ENCODE data around the gene DEFB119. TPM values are rescaled to one million over a fixed set of nuclear protein-coding genes. Genes with fewer than 3 reads are reported as not detected.

DEFB119 gene
- total RNA-seq, 1 donor from 2014 or later, result not detected

DNA sequence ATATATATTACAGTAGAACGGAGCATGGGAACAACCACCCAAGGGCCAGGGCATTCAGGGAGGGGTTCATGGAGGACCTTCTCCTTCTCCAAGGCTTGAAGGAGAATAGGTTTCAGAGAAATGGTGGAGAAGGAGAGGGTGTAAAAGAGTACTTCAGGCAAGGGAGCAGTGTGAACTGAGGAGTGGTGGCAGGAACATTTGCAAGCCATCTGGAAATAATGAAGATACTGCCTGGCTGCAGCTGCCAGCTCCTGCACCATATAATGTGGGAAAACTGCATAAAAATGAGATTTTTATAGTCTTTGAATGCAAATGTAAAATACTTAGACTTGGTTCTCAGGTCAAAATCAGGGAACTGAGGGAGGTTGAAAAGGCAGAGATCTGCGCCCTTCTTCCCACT, 25.3 kb upstream of the DEFB119 start:
- intact Hi-C loops (cut with DNase I), result no loop called here

DNA sequence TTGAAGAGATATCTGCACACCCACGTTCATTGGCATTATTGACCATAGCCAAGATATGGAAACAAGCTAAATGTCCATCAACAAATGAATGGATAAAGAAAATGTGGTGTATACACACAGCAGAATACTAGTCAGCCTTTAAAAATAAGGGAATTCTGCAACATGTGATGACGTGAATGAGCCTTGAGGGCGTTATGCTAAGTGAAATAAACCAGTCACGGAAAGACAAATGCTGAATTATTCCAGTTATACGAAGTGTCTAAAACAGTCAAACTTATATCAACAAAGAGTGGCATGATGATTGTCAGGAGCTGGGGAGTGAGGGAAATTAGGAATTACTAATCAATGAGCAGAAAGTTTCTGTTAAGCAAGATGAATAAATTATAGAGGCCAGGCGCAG, 24.0 kb upstream of the DEFB119 start:
- H3K36me3 ChIP-seq, result no peaks in the 10 kb centered on the region
- intact Hi-C loops (cut with DNase I), result no loop called here
- no peaks in the 10 kb centered on the region for H3K27me3 ChIP-seq
- H3K4me3 ChIP-seq, result no peak overlapping the region
- no peak for TF ChIP-seq CTCF (IDR thresholded peaks at IDR 0.05)
- H3K27ac ChIP-seq, result no peak overlapping the region
- no peaks in the 10 kb centered on the region for H3K9me3 ChIP-seq
- no peaks in the 10 kb centered on the region for H3K4me1 ChIP-seq
- no peak for DNase-seq (ENCODE audit: low spot score in 2 of 2)

More for the DNA sequence above, 25.3 kb upstream of the DEFB119 start:
- H3K36me3 ChIP-seq, result no peaks in the 10 kb centered on the region
- H3K27me3 ChIP-seq, result no peaks in the 10 kb centered on the region
- H3K27ac ChIP-seq, result no peak overlapping the region
- H3K9me3 ChIP-seq, result no peaks in the 10 kb centered on the region
- no peak for TF ChIP-seq CTCF (IDR thresholded peaks at IDR 0.05)
- no peak overlapping the region for H3K4me3 ChIP-seq
- no peak for DNase-seq (ENCODE audit: low spot score in 2 of 2)
- no peaks in the 10 kb centered on the region for H3K4me1 ChIP-seq

DNA sequence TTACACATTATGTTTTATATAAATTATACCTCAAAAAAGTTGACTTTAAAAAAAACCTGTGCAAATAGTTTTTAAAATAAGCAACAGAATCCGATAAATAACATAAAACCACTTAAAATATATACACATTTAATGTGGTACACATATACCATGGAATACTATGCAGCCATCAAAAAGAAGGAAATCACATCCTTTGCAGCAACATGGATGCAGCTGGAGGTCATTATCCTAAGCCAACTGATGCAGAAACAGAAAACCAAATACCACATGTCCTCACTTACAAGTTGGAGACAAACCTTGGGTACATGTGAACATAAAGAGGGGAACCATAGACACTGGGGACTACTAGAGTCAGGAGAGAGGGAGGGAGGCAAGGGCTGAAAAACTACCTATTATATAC, 19.6 kb upstream of the DEFB119 start:
- no peak for TF ChIP-seq CTCF (IDR thresholded peaks at IDR 0.05)
- no peaks in the 10 kb centered on the region for H3K9me3 ChIP-seq
- DNase-seq (ENCODE audit: low spot score in 2 of 2), result no peak
- H3K36me3 ChIP-seq, result no peaks in the 10 kb centered on the region
- no peak overlapping the region for H3K4me3 ChIP-seq
- no peaks in the 10 kb centered on the region for H3K27me3 ChIP-seq
- intact Hi-C loops (cut with DNase I), result no loop called here
- H3K27ac ChIP-seq, result no peak overlapping the region
- H3K4me1 ChIP-seq, result no peaks in the 10 kb centered on the region

DNA sequence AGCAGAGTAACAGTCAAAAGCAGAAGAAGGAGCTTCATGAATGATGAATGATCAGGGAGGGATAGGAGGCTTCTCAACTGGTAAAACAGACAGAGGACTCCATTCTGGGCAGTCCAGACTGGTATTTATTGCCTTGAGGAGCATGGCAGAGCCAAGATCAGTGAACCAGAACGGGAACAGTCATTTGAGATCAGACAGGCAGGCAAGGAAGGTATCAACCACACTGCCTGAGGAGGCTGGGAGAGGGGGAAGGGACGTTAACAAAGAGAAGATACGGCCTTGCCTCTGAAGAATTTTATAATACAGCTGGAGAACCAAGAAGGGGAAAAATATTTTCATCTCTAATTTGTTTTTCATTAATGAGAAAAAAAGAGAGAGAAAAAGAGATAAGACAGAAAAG, 15.7 kb upstream of the DEFB119 start, which contains the start of gene DEFB121:
DEFB121 (minus strand) TSS at position 101 of the 400 bp plus-strand sequence; CDS start at position 38, 63 bp downstream.
- no peaks in the 10 kb centered on the region for H3K9me3 ChIP-seq
- no peak for DNase-seq (ENCODE audit: low spot score in 2 of 2)
- no peak within 1 kb of the TSS for H3K27ac ChIP-seq
- intact Hi-C loops (cut with DNase I), result no loop called here
- no peak within 1 kb of the TSS for H3K4me3 ChIP-seq
- H3K27me3 ChIP-seq, result no peaks in the 10 kb centered on the region
- no peak for TF ChIP-seq CTCF (IDR thresholded peaks at IDR 0.05)
- no peaks in the 10 kb centered on the region for H3K36me3 ChIP-seq
- H3K4me1 ChIP-seq, result no peaks in the 10 kb centered on the region

DNA sequence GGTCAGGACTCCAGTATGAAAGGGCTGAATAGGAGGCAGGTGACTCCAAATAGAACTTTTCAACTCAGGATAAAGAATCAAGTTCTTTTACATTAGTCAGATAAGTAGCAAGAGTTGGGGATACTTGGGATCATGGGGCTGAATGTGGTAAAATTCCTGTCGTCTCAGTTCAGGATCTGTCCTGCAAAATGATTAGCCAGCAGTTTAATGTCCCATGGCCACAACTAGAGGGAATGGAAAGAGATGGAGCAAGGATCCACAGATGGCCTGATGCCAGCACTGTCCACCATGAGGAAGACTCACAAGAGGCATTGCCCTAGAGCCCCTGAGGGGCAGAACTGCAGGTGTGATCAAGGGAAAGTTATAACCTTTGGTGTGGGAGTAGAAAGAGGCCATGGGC, 13.5 kb upstream of the DEFB119 start:
- Histone ChIP-seq H3K4me3 (no peak overlapping the region), H3K4me1 (no peaks in the 10 kb centered on the region), H3K36me3 (no peaks in the 10 kb centered on the region), H3K9me3 (no peaks in the 10 kb centered on the region), H3K27ac (no peak overlapping the region), H3K27me3 (no peaks in the 10 kb centered on the region)
- no peak for TF ChIP-seq CTCF (IDR thresholded peaks at IDR 0.05)
- intact Hi-C loops (cut with DNase I), result no loop called here
- no peak for DNase-seq (ENCODE audit: low spot score in 2 of 2)

DNA sequence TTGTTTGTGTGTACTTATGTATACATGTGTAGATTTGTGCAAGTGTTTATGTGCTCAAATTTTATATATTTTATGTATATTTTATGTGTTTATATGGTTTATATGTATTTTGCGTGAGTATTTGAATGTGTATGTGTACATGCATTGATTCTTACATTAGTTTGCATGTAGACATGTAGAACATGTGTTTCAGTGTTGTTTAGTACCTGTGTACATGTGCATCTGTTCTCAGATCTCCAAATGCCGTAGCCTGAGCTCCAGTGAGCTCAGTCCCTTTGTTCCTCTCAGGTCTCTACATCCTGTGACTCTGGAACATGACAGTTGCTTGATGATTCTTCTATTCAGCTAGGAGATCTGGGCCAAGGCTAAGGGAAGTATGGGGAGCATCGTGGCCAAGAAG, 4.5 kb upstream of the DEFB119 start:
- no peak for TF ChIP-seq CTCF (IDR thresholded peaks at IDR 0.05)
- Histone ChIP-seq H3K9me3 (no peaks in the 10 kb centered on the region), H3K27ac (no peak overlapping the region), H3K27me3 (no peaks in the 10 kb centered on the region), H3K36me3 (no peaks in the 10 kb centered on the region), H3K4me1 (no peaks in the 10 kb centered on the region), H3K4me3 (no peak overlapping the region)
- intact Hi-C loops (cut with DNase I), result no loop called here
- DNase-seq (ENCODE audit: low spot score in 2 of 2), result no peak

Data from ascending aorta (tissue), 2 donors.